ENCODE results near the gene TMPRSS6.
"Not testable (repeated sequence)": the region's sequence is repeated elsewhere in the genome, so short reads cannot be mapped to it uniquely, and the experiment has no call there.

Gene TMPRSS6

DNA sequence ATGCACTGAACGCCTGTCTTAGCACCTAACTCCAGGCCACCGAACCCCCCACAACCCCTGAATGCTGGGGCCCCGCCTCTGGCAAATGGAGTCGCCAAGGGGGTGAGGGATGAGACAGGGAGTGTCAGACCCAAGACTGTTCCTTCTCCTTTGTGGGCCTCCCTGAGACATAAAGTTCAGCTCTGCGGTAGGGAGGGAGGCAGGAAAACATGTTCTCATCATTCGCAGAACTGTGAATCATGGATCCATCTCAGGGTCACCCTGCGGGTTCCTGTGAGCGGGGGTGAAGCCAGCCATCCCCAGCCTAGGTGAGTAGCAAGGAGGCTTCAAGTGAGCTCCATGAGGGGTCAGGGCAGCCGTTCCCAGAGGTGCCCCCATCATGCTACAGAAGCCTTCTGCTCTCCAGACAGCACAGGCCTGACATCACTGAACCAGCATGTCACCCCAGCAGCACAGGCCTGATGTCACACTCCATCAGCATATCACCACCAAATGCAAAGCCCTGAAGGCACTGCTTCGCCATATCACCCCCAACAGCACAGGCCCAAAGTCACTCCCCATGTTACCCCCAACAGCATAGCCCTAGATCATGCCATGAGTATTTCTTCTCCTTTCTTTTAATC, 27.2 kb downstream of the TMPRSS6 start:
- no peaks in the 10 kb centered on the region for H3K4me1 ChIP-seq (ENCODE audit: control insufficient read depth in 1 of 2, insufficient read depth in 2 of 2, low read length in 2 of 2)
- no peak overlapping the region for H3K4me3 ChIP-seq (ENCODE audit: low read depth in 1 of 2, low read length in 2 of 2)
- H3K27ac ChIP-seq (ENCODE audit: low read length): no peak overlapping the region
- no peaks in the 10 kb centered on the region for H3K9me3 ChIP-seq (ENCODE audit: control insufficient read depth in 1 of 2, low read length in 2 of 2)
- H3K36me3 ChIP-seq (ENCODE audit: control insufficient read depth in 1 of 2, insufficient read depth in 2 of 2, low read length in 2 of 2): no peaks in the 10 kb centered on the region
- no peaks in the 10 kb centered on the region for H3K27me3 ChIP-seq (ENCODE audit: low read depth, low read length)

DNA sequence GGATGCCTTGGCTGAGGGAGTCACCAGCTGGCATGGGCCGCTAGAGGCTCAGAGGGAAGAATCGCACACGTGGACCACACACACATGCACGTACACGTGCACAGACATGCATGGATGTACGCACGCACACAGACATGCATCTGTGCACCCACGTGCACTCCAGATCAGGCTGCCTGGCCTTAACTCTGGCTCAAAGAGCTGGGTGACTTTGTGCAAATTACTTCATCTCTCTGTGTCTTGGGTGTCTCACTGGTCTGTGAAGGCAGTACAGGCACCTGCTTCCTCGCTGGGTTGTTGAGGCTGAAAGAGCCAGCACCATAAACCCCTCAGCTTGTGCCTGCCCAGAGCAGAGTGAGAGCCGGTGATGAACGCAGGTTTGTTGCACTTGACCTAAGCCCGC, 28.7 kb downstream of the TMPRSS6 start:
- no peak overlapping the region for H3K4me3 ChIP-seq (ENCODE audit: low read depth in 1 of 2, low read length in 2 of 2)
- no peaks in the 10 kb centered on the region for H3K9me3 ChIP-seq (ENCODE audit: control insufficient read depth in 1 of 2, low read length in 2 of 2)
- no peaks in the 10 kb centered on the region for H3K4me1 ChIP-seq (ENCODE audit: control insufficient read depth in 1 of 2, insufficient read depth in 2 of 2, low read length in 2 of 2)
- H3K27me3 ChIP-seq (ENCODE audit: low read depth, low read length): peaks cover 7% of the 10 kb centered on the region
- H3K27ac ChIP-seq (ENCODE audit: low read length): no peak overlapping the region
- no peaks in the 10 kb centered on the region for H3K36me3 ChIP-seq (ENCODE audit: control insufficient read depth in 1 of 2, insufficient read depth in 2 of 2, low read length in 2 of 2)

DNA sequence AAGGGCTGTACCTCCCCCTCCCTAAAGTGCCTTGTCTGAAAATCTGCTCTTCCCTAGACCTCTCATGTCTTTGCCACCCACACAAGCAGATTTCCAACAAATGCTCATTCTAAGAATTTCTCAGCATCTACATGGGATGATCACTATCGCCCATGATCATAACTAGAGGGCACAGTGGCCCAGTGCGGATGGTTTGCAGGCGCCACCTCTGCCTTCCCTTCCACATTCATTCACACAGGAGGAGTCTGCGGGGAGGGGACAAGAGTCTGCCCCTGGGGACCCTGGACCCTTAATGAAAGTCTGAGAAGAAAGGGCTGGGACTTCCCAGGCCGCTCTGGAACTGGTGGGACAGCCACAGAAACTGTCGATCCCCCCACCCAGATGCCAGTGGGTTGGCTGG, 29.1 kb downstream of the TMPRSS6 start:
- H3K4me1 ChIP-seq (ENCODE audit: control insufficient read depth in 1 of 2, insufficient read depth in 2 of 2, low read length in 2 of 2): no peaks in the 10 kb centered on the region
- H3K27ac ChIP-seq (ENCODE audit: low read length): no peak overlapping the region
- H3K27me3 ChIP-seq (ENCODE audit: low read depth, low read length): peaks cover 7% of the 10 kb centered on the region

GRCh38 chr22:37079668-37080171, 29.8 kb downstream of the TMPRSS6 start:
- H3K4me3 ChIP-seq (ENCODE audit: low read depth in 1 of 2, low read length in 2 of 2): no peak overlapping the region
- no peaks in the 10 kb centered on the region for H3K4me1 ChIP-seq (ENCODE audit: control insufficient read depth in 1 of 2, insufficient read depth in 2 of 2, low read length in 2 of 2)
- peaks cover 7% of the 10 kb centered on the region for H3K27me3 ChIP-seq (ENCODE audit: low read depth, low read length)
- H3K27ac ChIP-seq (ENCODE audit: low read length): no peak overlapping the region
- no peaks in the 10 kb centered on the region for H3K9me3 ChIP-seq (ENCODE audit: control insufficient read depth in 1 of 2, low read length in 2 of 2)
- H3K36me3 ChIP-seq (ENCODE audit: control insufficient read depth in 1 of 2, insufficient read depth in 2 of 2, low read length in 2 of 2): no peaks in the 10 kb centered on the region

More for the DNA sequence above, 29.1 kb downstream of the TMPRSS6 start:
- H3K9me3 ChIP-seq (ENCODE audit: control insufficient read depth in 1 of 2, low read length in 2 of 2): no peaks in the 10 kb centered on the region
- no peaks in the 10 kb centered on the region for H3K36me3 ChIP-seq (ENCODE audit: control insufficient read depth in 1 of 2, insufficient read depth in 2 of 2, low read length in 2 of 2)
- H3K4me3 ChIP-seq (ENCODE audit: low read depth in 1 of 2, low read length in 2 of 2): no peak overlapping the region

GRCh38 chr22:37079158-37079557, 30.4 kb downstream of the TMPRSS6 start:
- no peaks in the 10 kb centered on the region for H3K36me3 ChIP-seq (ENCODE audit: control insufficient read depth in 1 of 2, insufficient read depth in 2 of 2, low read length in 2 of 2)
- H3K9me3 ChIP-seq (ENCODE audit: control insufficient read depth in 1 of 2, low read length in 2 of 2): no peaks in the 10 kb centered on the region
- H3K4me3 ChIP-seq (ENCODE audit: low read depth in 1 of 2, low read length in 2 of 2): no peak overlapping the region
- H3K27ac ChIP-seq (ENCODE audit: low read length): no peak overlapping the region
- no peaks in the 10 kb centered on the region for H3K4me1 ChIP-seq (ENCODE audit: control insufficient read depth in 1 of 2, insufficient read depth in 2 of 2, low read length in 2 of 2)
- H3K27me3 ChIP-seq (ENCODE audit: low read depth, low read length): peaks cover 7% of the 10 kb centered on the region

DNA sequence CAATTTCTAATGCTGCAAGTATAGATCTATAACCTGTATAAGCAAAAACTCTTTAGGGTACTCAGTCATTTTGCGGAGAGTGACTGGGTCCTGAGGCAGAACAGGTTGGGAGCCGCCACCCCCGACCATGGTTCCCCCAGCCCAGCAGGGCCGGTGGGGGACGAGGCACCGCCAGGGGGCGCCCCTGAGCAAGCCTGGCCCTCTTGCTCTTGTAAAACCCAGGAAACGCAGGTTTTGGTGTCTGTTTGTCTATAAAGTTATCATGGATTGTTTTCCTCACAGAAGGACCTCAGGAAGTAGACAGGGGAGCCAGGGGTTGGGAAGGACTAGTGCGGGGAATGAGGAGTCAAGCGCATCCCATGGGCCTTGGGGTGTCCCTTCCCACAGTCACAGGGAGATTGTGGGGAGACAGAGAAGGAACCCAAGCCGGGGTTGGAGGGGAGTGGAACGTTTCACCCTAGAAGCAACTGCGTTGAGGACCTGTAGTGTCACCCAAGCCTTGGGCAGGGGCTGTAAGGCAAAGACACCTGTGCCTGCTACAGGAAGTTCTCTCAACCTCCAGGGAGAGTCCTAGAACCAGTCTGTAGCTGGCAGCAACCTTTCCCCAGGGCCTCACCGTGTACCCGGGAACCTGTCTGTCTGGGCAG, 31.6 kb downstream of the TMPRSS6 start:
- Histone ChIP-seq H3K27me3 (ENCODE audit: low read depth, low read length) (peaks cover 7% of the 10 kb centered on the region), H3K36me3 (ENCODE audit: control insufficient read depth in 1 of 2, insufficient read depth in 2 of 2, low read length in 2 of 2) (no peaks in the 10 kb centered on the region), H3K4me3 (ENCODE audit: low read depth in 1 of 2, low read length in 2 of 2) (no peak overlapping the region), H3K9me3 (ENCODE audit: control insufficient read depth in 1 of 2, low read length in 2 of 2) (no peaks in the 10 kb centered on the region), H3K4me1 (ENCODE audit: control insufficient read depth in 1 of 2, insufficient read depth in 2 of 2, low read length in 2 of 2) (no peaks in the 10 kb centered on the region), H3K27ac (ENCODE audit: low read length) (no peak overlapping the region)

DNA sequence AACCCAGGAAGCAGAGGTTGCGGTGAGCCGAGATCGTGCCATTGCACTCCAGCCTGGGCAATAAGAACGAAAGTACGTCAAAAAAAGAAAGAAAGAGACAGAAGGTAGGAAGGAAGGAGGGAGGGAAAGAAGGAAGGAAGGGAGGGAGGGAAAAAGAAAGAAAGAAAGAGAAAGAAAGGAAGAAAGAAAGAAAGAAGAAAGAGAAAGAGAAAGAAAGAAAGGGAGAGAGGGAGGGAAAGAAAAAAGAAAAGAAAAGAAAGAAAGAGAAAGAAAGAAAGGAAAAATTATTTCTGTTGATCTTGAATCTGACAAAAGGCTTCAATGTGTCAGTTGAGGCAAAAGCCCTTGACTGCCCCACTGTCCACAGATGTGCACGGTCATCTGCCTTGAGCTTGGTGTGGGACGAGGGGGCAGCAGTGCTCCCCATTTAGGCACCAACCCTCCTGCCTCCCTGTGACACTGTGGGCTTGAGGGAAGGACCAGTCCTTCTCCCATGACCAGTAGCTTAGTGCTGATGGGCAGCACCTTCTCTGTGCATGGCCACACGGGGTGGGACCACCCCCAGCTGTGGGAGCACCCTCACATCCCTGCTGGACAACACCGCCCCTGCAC, 33.6 kb downstream of the TMPRSS6 start:
- Histone ChIP-seq H3K27me3 (ENCODE audit: low read depth, low read length) (peaks cover 7% of the 10 kb centered on the region), H3K27ac (ENCODE audit: low read length) (no peak overlapping the region), H3K36me3 (ENCODE audit: control insufficient read depth in 1 of 2, insufficient read depth in 2 of 2, low read length in 2 of 2) (no peaks in the 10 kb centered on the region), H3K9me3 (ENCODE audit: control insufficient read depth in 1 of 2, low read length in 2 of 2) (peaks cover 0 to 2% of the 10 kb centered on the region in 2 donors), H3K4me3 (ENCODE audit: low read depth in 1 of 2, low read length in 2 of 2) (no peak overlapping the region), H3K4me1 (ENCODE audit: control insufficient read depth in 1 of 2, insufficient read depth in 2 of 2, low read length in 2 of 2) (no peaks in the 10 kb centered on the region)

GRCh38 chr22:37075046-37075445, 34.5 kb downstream of the TMPRSS6 start:
- H3K9me3 ChIP-seq (ENCODE audit: control insufficient read depth in 1 of 2, low read length in 2 of 2): peaks cover 0 to 2% of the 10 kb centered on the region in 2 donors
- no peaks in the 10 kb centered on the region for H3K4me1 ChIP-seq (ENCODE audit: control insufficient read depth in 1 of 2, insufficient read depth in 2 of 2, low read length in 2 of 2)
- H3K27me3 ChIP-seq (ENCODE audit: low read depth, low read length): peaks cover 7% of the 10 kb centered on the region
- H3K4me3 ChIP-seq (ENCODE audit: low read depth in 1 of 2, low read length in 2 of 2): no peak overlapping the region
- H3K36me3 ChIP-seq (ENCODE audit: control insufficient read depth in 1 of 2, insufficient read depth in 2 of 2, low read length in 2 of 2): no peaks in the 10 kb centered on the region
- H3K27ac ChIP-seq (ENCODE audit: low read length): no peak overlapping the region

GRCh38 chr22:37074537-37074936, 35.0 kb downstream of the TMPRSS6 start:
- H3K9me3 ChIP-seq (ENCODE audit: control insufficient read depth in 1 of 2, low read length in 2 of 2): peaks cover 0 to 2% of the 10 kb centered on the region in 2 donors
- peaks cover 12% of the 10 kb centered on the region for H3K27me3 ChIP-seq (ENCODE audit: low read depth, low read length)
- H3K27ac ChIP-seq (ENCODE audit: low read length): no peak overlapping the region
- H3K4me1 ChIP-seq (ENCODE audit: control insufficient read depth in 1 of 2, insufficient read depth in 2 of 2, low read length in 2 of 2): no peaks in the 10 kb centered on the region
- no peaks in the 10 kb centered on the region for H3K36me3 ChIP-seq (ENCODE audit: control insufficient read depth in 1 of 2, insufficient read depth in 2 of 2, low read length in 2 of 2)
- no peak overlapping the region for H3K4me3 ChIP-seq (ENCODE audit: low read depth in 1 of 2, low read length in 2 of 2)

DNA sequence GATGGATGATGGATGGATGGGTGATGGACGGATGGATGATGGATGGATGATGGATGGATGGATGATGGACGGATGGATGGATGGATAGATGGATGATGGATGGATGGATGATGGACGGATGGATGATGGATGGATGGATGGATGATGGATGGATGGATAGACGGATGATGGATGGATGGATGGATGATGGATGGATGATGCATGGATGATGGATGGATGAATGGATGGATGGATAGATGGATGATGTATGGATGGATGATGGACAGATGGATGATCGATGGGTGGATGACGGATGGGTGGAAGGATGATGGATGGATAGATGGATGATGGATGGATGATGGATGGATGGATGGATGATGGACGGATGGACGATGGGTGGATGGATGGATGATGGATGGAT, 36.8 kb downstream of the TMPRSS6 start:
- H3K9me3 ChIP-seq (ENCODE audit: control insufficient read depth in 1 of 2, low read length in 2 of 2): peaks cover 0 to 2% of the 10 kb centered on the region in 2 donors
- no peak overlapping the region for H3K4me3 ChIP-seq (ENCODE audit: low read depth in 1 of 2, low read length in 2 of 2)
- H3K27ac ChIP-seq (ENCODE audit: low read length): no peak overlapping the region
- H3K4me1 ChIP-seq (ENCODE audit: control insufficient read depth in 1 of 2, insufficient read depth in 2 of 2, low read length in 2 of 2): no peaks in the 10 kb centered on the region
- no peaks in the 10 kb centered on the region for H3K36me3 ChIP-seq (ENCODE audit: control insufficient read depth in 1 of 2, insufficient read depth in 2 of 2, low read length in 2 of 2)
- peaks cover 21% of the 10 kb centered on the region for H3K27me3 ChIP-seq (ENCODE audit: low read depth, low read length)

GRCh38 chr22:37071850-37072592, 37.5 kb downstream of the TMPRSS6 start:
- H3K4me3 ChIP-seq (ENCODE audit: low read depth in 1 of 2, low read length in 2 of 2); H3K27ac ChIP-seq (ENCODE audit: low read length); H3K9me3 ChIP-seq (ENCODE audit: control insufficient read depth in 1 of 2, low read length in 2 of 2); H3K4me1 ChIP-seq (ENCODE audit: control insufficient read depth in 1 of 2, insufficient read depth in 2 of 2, low read length in 2 of 2); H3K36me3 ChIP-seq (ENCODE audit: control insufficient read depth in 1 of 2, insufficient read depth in 2 of 2, low read length in 2 of 2): not testable (repeated sequence)
- H3K27me3 ChIP-seq (ENCODE audit: low read depth, low read length): peaks cover 18% of the 10 kb centered on the region

All from muscle layer of duodenum (tissue), 2 donors.